Omental fat pad (tissue), 4 donors: ENCODE results near the gene RASGRF1. TPM values are rescaled to one million over a fixed set of nuclear protein-coding genes. Genes with fewer than 3 reads are reported as not detected.
"Not testable (repeated sequence)": the region's sequence is repeated elsewhere in the genome, so short reads cannot be mapped to it uniquely, and the experiment has no call there.

Source experiments
- ATAC-seq: fragments of 150-250 bp; one replicate; pipeline ENCODE4 v1.9.1; 2016; ENCODE audit warnings: mild to moderate bottlenecking, moderate library complexity; ENCODE audit not compliant: low FRiP score
- DNase-seq: peaks from one replicate; pipeline ENCODE4 v3.0.0-alpha.2; 2019; ENCODE audit warnings: low spot score
- CTCF ChIP-seq, 3 donors: fragments of 450-650 bp; IDR thresholded peaks; one replicate each; pipeline ENCODE4 v1.5.1; 2016 to 2017; ENCODE audit warnings: antibody characterized with exemption in 3 of 3, mild to moderate bottlenecking in 3 of 3, moderate library complexity in 2 of 3
- total RNA-seq, 4 donors: library from RNA; depleted of rRNA; stranded (reverse); fragments of >200 nt; gene quantifications; one replicate each; pipeline ENCODE4 v1.1.0, GENCODE V29; 2016

The RASGRF1 gene
- total RNA-seq, 4 donors from 2014 or later, result 0.13 to 0.32 (median 0.24) TPM; not detected in 1

GRCh38 chr15:78930577-78931388 lies 159.8 kb downstream of the RASGRF1 start:
- DNase-seq, result no peak
- ATAC-seq, result peak; percentile 13
- no peak for TF ChIP-seq CTCF (IDR thresholded peaks at IDR 0.05)

- ATAC-seq (no peak), DNase-seq (no peak)
- no peak for TF ChIP-seq CTCF (IDR thresholded peaks at IDR 0.05)
Measured at GRCh38 chr15:78929536-78930264, 160.9 kb downstream of the RASGRF1 start.

GRCh38 chr15:78928616-78929093 lies 161.9 kb downstream of the RASGRF1 start:
- no peak for ATAC-seq
- no peak for DNase-seq
- TF ChIP-seq CTCF (IDR thresholded peaks at IDR 0.05), result no peak

GRCh38 chr15:78928176-78928575 lies 162.4 kb downstream of the RASGRF1 start:
- not testable (repeated sequence) for ATAC-seq, DNase-seq

GRCh38 chr15:78927077-78927790 lies 163.3 kb downstream of the RASGRF1 start:
- no peak for DNase-seq
- no peak for ATAC-seq
- TF ChIP-seq CTCF (IDR thresholded peaks at IDR 0.05), result no peak

GRCh38 chr15:78925956-78926743 lies 164.4 kb downstream of the RASGRF1 start:
- no peak for ATAC-seq
- DNase-seq, result no peak
- no peak for TF ChIP-seq CTCF (IDR thresholded peaks at IDR 0.05)
